ENCODE measurements around the gene CYLD. TPM values are rescaled to one million over a fixed set of nuclear protein-coding genes. Genes with fewer than 3 reads are reported as not detected.

Gene CYLD
- total and polyA plus RNA-seq, 2 donors (not counting 3 experiments of a cell fraction or from before 2014, with no cell fraction given): 7.4 to 21.5 TPM

DNA sequence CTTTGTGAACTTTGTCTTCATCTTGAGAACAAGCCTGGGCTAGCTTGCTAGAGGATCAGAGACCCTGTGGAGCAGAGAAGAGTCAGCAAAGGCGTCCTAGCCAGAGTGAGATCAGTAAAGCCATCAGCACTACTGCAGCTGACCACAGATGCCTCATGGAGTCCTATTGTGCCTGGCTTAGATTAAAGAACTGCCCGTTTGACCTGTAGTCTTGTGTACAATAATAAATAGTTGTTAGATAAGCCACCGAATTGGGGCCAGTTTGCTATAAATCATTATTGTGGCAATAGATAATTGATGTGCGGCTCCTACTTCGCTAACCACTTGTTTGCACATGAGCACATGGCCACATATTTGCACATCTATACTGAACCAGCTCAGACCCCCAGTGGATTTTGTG lies 103.0 kb downstream of the CYLD start:
- DNase-seq (ENCODE audit: low read depth, low spot score): no peak
- no peak overlapping the region for H3K4me2 ChIP-seq (ENCODE audit: insufficient read depth, low read length)
- H3K4me3 ChIP-seq (replicated peaks in 1 of 3; ENCODE audit: insufficient read depth in 1 of 3, low read depth in 1 of 3, low read length in 3 of 3): no peak overlapping the region
- ChIA-PET POLR2A (no interaction called here), CTCF (no interaction called here)
- no TSS peak for BruUV-seq (replicated peaks)
- no peak overlapping the region for H3K9ac ChIP-seq (replicated peaks; ENCODE audit: extremely low read depth, insufficient read depth, low read length)
- TF ChIP-seq POLR2A (IDR thresholded peaks at IDR 0.05; ENCODE audit: low read depth, low read length): no peak
- TF ChIP-seq GATA2 (IDR thresholded peaks at IDR 0.05; ENCODE audit: insufficient read depth, insufficient read length, low read depth, low read length): no peak
- no peak for TF ChIP-seq FOS (IDR thresholded peaks at IDR 0.05; ENCODE audit: borderline replicate concordance, insufficient read depth, low read length)
- TF ChIP-seq JUN (IDR thresholded peaks at IDR 0.05; ENCODE audit: borderline replicate concordance, insufficient read depth, insufficient read length, low read depth): no peak
- no peak for TF ChIP-seq POLR2AphosphoS5 (IDR thresholded peaks at IDR 0.05; ENCODE audit: insufficient read depth, low read depth, low read length)
- no peak for TF ChIP-seq EZH2 (IDR thresholded peaks at IDR 0.05; ENCODE audit: borderline replicate concordance, low read depth, low read length, severe bottlenecking)
- TF ChIP-seq, protein P1, sequence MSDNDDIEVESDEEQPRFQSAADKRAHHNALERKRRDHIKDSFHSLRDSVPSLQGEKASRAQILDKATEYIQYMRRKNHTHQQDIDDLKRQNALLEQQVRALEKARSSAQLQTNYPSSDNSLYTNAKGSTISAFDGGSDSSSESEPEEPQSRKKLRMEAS (IDR thresholded peaks at IDR 0.05; ENCODE audit: insufficient read depth, insufficient read length): no peak
- no peak for TF ChIP-seq MYC (IDR thresholded peaks at IDR 0.05; ENCODE audit: low read depth, low read length)
- TF ChIP-seq, protein P2, sequence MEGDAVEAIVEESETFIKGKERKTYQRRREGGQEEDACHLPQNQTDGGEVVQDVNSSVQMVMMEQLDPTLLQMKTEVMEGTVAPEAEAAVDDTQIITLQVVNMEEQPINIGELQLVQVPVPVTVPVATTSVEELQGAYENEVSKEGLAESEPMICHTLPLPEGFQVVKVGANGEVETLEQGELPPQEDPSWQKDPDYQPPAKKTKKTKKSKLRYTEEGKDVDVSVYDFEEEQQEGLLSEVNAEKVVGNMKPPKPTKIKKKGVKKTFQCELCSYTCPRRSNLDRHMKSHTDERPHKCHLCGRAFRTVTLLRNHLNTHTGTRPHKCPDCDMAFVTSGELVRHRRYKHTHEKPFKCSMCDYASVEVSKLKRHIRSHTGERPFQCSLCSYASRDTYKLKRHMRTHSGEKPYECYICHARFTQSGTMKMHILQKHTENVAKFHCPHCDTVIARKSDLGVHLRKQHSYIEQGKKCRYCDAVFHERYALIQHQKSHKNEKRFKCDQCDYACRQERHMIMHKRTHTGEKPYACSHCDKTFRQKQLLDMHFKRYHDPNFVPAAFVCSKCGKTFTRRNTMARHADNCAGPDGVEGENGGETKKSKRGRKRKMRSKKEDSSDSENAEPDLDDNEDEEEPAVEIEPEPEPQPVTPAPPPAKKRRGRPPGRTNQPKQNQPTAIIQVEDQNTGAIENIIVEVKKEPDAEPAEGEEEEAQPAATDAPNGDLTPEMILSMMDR (IDR thresholded peaks at IDR 0.05; ENCODE audit: extremely low read depth in 1 of 2, insufficient read depth in 1 of 2, low read depth in 1 of 2, low read length in 2 of 2): no peak
- no peak overlapping the region for H3K27ac ChIP-seq (ENCODE audit: insufficient read depth, low read depth, low read length)
- FAIRE-seq: no peak
- no peaks in the 10 kb centered on the region for H3K36me3 ChIP-seq (ENCODE audit: control insufficient read depth in 2 of 2, extremely low read depth in 1 of 2, insufficient read depth in 2 of 2, low read length in 2 of 2)
- no peak overlapping the region for H2AFZ ChIP-seq (ENCODE audit: low read depth, low read length)
- H3K9me1 ChIP-seq (replicated peaks; ENCODE audit: control insufficient read depth, extremely low read depth, insufficient read depth, low read length): no peaks in the 10 kb centered on the region
- intact Hi-C loops (cut with micrococcal nuclease): no loop called here
- no peaks in the 10 kb centered on the region for H3K4me1 ChIP-seq (ENCODE audit: control insufficient read depth, extremely low read depth, insufficient read depth, low read length)
- no peaks in the 10 kb centered on the region for H3K9me3 ChIP-seq (replicated peaks; ENCODE audit: control insufficient read depth, insufficient read depth, low read length)
- dilution Hi-C loops (cut with MboI; ENCODE audit: extremely low pct_ligation_motif_present, low sequenced_read_pairs): no loop called here
- peaks cover 0 to 3% of the 10 kb centered on the region in 2 experiments for H3K27me3 ChIP-seq (ENCODE audit: control insufficient read depth in 2 of 2, insufficient read depth in 2 of 2, low read length in 2 of 2)
- no peaks in the 10 kb centered on the region for H4K20me1 ChIP-seq (replicated peaks; ENCODE audit: control insufficient read depth, extremely low read depth, insufficient read depth, low read length)
- H3K79me2 ChIP-seq (ENCODE audit: control insufficient read depth, insufficient read depth, low read length): no peaks in the 10 kb centered on the region

Measured in endothelial cell of umbilical vein (primary cell).